Fibroblast of the aortic adventitia (primary cell): ENCODE measurements around the gene USP21. TPM values are rescaled to one million over a fixed set of nuclear protein-coding genes. Genes with fewer than 3 reads are reported as not detected.

Source experiments
- DNase-seq: peaks from one replicate; pipeline ENCODE4 v3.0.0-alpha.2; 2010; ENCODE audit warnings: low read depth
- H3K4me3 ChIP-seq: 2 replicates; pipeline ENCODE4 v1.5.1; 2011; ENCODE audit warnings: low read depth, mild to moderate bottlenecking, control low read depth, low read length, moderate library complexity
- CTCF ChIP-seq: IDR thresholded peaks from 2 replicates; pipeline ENCODE4 v1.5.1; 2011; ENCODE audit warnings: mild to moderate bottlenecking, low read length, control low read depth, inconsistent platforms; ENCODE audit not compliant: insufficient read depth
- total RNA-seq: library from RNA; depleted of rRNA; stranded (reverse); fragments of >200 nt; gene quantifications from 2 replicates; pipeline ENCODE4 v1.2.3, GENCODE V29; 2012; ENCODE audit warnings: low replicate concordance

USP21 gene
- total RNA-seq, 1 donor = 11.6 TPM

- no peak for TF ChIP-seq CTCF
- H3K4me3 ChIP-seq = no peak overlapping the region
- DNase-seq = no peak
These were observed 1.4 kb upstream of the USP21 start for GRCh38 chr1:161157867-161158266.

- no peak for TF ChIP-seq CTCF
- DNase-seq = no peak
- H3K4me3 ChIP-seq = peak overlapping the region; percentile 91
These were observed 837 bp upstream of the USP21 start for GRCh38 chr1:161158316-161159010.

- no peak for TF ChIP-seq CTCF
- no peak for DNase-seq
- peak overlapping the region; percentile 91 for H3K4me3 ChIP-seq
These were observed 578 bp downstream of the USP21 start for GRCh38 chr1:161159913-161160243.

- no peak for TF ChIP-seq CTCF
- peak overlapping the region; percentile 10 for H3K4me3 ChIP-seq
- no peak for DNase-seq
These were observed 1.4 kb downstream of the USP21 start for GRCh38 chr1:161160671-161161145.

- no peak for TF ChIP-seq CTCF
- DNase-seq = no peak
- no peak overlapping the region for H3K4me3 ChIP-seq
These were observed 2.4 kb downstream of the USP21 start for GRCh38 chr1:161161652-161162051.

GRCh38 chr1:161162052-161162451, 2.8 kb downstream of the USP21 start:
- DNase-seq = no peak
- H3K4me3 ChIP-seq = no peak overlapping the region
- TF ChIP-seq CTCF = no peak

- no peak overlapping the region for H3K4me3 ChIP-seq
- TF ChIP-seq CTCF = no peak
- no peak for DNase-seq
These were observed 3.5 kb downstream of the USP21 start for GRCh38 chr1:161162806-161163205.
